22Rv1 (cell line): Measurements from ENCODE around the gene GRIK4.

Source experiments
- H3K27ac ChIP-seq: fragments of 450-650 bp; 2 replicates; pipeline ENCODE4 v1.5.1; 2017
- CTCF ChIP-seq: fragments of 450-650 bp; IDR thresholded peaks from 2 replicates; pipeline ENCODE4 v1.5.1; 2017; ENCODE audit warnings: mild to moderate bottlenecking
- ZFX ChIP-seq: fragments of 450-650 bp; IDR thresholded peaks from 2 replicates; pipeline ENCODE4 v1.6.1; 2017; ENCODE audit warnings: antibody characterized with exemption, borderline replicate concordance

Gene GRIK4

GRCh38 chr11:120536797-120537169 lies 25.2 kb downstream of the GRIK4 start:
- H3K27ac ChIP-seq, result no peak overlapping the region
- TF ChIP-seq CTCF, result no peak
- no peak for TF ChIP-seq ZFX

- TF ChIP-seq ZFX, result no peak
- TF ChIP-seq CTCF, result no peak
- no peak overlapping the region for H3K27ac ChIP-seq
These were observed 26.4 kb downstream of the GRIK4 start for GRCh38 chr11:120537996-120538395.

- H3K27ac ChIP-seq, result no peak overlapping the region
- TF ChIP-seq CTCF (no peak), ZFX (no peak)
These were observed 27.2 kb downstream of the GRIK4 start for GRCh38 chr11:120538707-120539106.

- H3K27ac ChIP-seq, result no peak overlapping the region
These were observed 28.3 kb downstream of the GRIK4 start for GRCh38 chr11:120539667-120540369.

GRCh38 chr11:120540744-120541465 lies 29.4 kb downstream of the GRIK4 start:
- no peak for TF ChIP-seq CTCF
- TF ChIP-seq ZFX, result no peak
- no peak overlapping the region for H3K27ac ChIP-seq

More at GRCh38 chr11:120539667-120540369, 28.3 kb downstream of the GRIK4 start:
- TF ChIP-seq CTCF (no peak), ZFX (no peak)

- no peak for TF ChIP-seq ZFX
- TF ChIP-seq CTCF, result no peak
- no peak overlapping the region for H3K27ac ChIP-seq
These were observed 32.1 kb downstream of the GRIK4 start for GRCh38 chr11:120543521-120544215.
